Stimulated activated naive CD8-positive, alpha-beta T cell treated with anti-CD3 and anti-CD28 coated beads, Interleukin-15, Interleukin-2, amounts not matched to agents 100 U/mL and 50 U/mL, for 24 hours (primary cell): ENCODE measurements around the gene ARHGAP15.
A peak's percentile ranks its signal among the peaks of the same experiment; 100 is the strongest.

Source experiments
- ATAC-seq: fragments of 150-1000 bp; cut with Tn5 transposase; one replicate; pipeline ENCODE4 v1.10.0; 2021
- DNase-seq: peaks from one replicate; pipeline ENCODE4 v3.0.0; 2021

Gene ARHGAP15

GRCh38 chr2:143632751-143633374, 503.6 kb downstream of the ARHGAP15 start:
- DNase-seq (no peak), ATAC-seq (peak; percentile 14)

- ATAC-seq (no peak), DNase-seq (no peak)
Observed at GRCh38 chr2:143633419-143633818, 504.2 kb downstream of the ARHGAP15 start.

GRCh38 chr2:143635302-143635701, 506.1 kb downstream of the ARHGAP15 start:
- ATAC-seq (no peak), DNase-seq (no peak)

GRCh38 chr2:143635936-143636335, 506.7 kb downstream of the ARHGAP15 start:
- ATAC-seq (no peak), DNase-seq (no peak)

- ATAC-seq = no peak
- DNase-seq = no peak
Observed at GRCh38 chr2:143640826-143641225, 511.6 kb downstream of the ARHGAP15 start.

- DNase-seq = no peak
- ATAC-seq = no peak
Observed at GRCh38 chr2:143645921-143646645, 516.9 kb downstream of the ARHGAP15 start.

GRCh38 chr2:143649226-143649740, 520.1 kb downstream of the ARHGAP15 start:
- no peak for ATAC-seq
- DNase-seq = no peak

GRCh38 chr2:143652692-143653091, 523.5 kb downstream of the ARHGAP15 start:
- ATAC-seq = no peak
- no peak for DNase-seq

GRCh38 chr2:143668234-143668633, 539.0 kb downstream of the ARHGAP15 start:
- DNase-seq (no peak), ATAC-seq (no peak)

GRCh38 chr2:143674051-143674450, 544.8 kb downstream of the ARHGAP15 start:
- ATAC-seq (no peak), DNase-seq (no peak)

GRCh38 chr2:143675021-143675420, 545.8 kb downstream of the ARHGAP15 start:
- ATAC-seq = no peak
- DNase-seq = no peak

- ATAC-seq = no peak
- DNase-seq = no peak
Observed at GRCh38 chr2:143679617-143680016, 550.4 kb downstream of the ARHGAP15 start.

GRCh38 chr2:143680885-143681405, 551.7 kb downstream of the ARHGAP15 start:
- ATAC-seq = no peak

GRCh38 chr2:143682436-143683055, 553.3 kb downstream of the ARHGAP15 start:
- ATAC-seq (no peak), DNase-seq (no peak)

More at GRCh38 chr2:143680885-143681405, 551.7 kb downstream of the ARHGAP15 start:
- DNase-seq = no peak

- DNase-seq (no peak), ATAC-seq (no peak)
Observed at GRCh38 chr2:143683977-143684376, 554.8 kb downstream of the ARHGAP15 start.

- no peak for ATAC-seq
- DNase-seq = no peak
Observed at GRCh38 chr2:143684551-143685320, 555.5 kb downstream of the ARHGAP15 start.

GRCh38 chr2:143685421-143686078, 556.3 kb downstream of the ARHGAP15 start:
- no peak for DNase-seq

GRCh38 chr2:143686585-143687164, 557.5 kb downstream of the ARHGAP15 start:
- no peak for ATAC-seq
- no peak for DNase-seq

More at GRCh38 chr2:143685421-143686078, 556.3 kb downstream of the ARHGAP15 start:
- ATAC-seq = no peak

- ATAC-seq = no peak
- no peak for DNase-seq
Observed at GRCh38 chr2:143688248-143688647, 559.0 kb downstream of the ARHGAP15 start.

- ATAC-seq = no peak
Observed at GRCh38 chr2:143688815-143689214, 559.6 kb downstream of the ARHGAP15 start.

GRCh38 chr2:143689541-143689940, 560.3 kb downstream of the ARHGAP15 start:
- no peak for ATAC-seq
- no peak for DNase-seq

More at GRCh38 chr2:143688815-143689214, 559.6 kb downstream of the ARHGAP15 start:
- no peak for DNase-seq
